ENCODE measurements around the gene FEM1B. TPM values are rescaled to one million over a fixed set of nuclear protein-coding genes. Genes with fewer than 3 reads are reported as not detected.
A peak's percentile ranks its signal among the peaks of the same experiment; 100 is the strongest.

Gene FEM1B
- total RNA-seq, 1 experiment from 2014 or later = 41.0 TPM

DNA sequence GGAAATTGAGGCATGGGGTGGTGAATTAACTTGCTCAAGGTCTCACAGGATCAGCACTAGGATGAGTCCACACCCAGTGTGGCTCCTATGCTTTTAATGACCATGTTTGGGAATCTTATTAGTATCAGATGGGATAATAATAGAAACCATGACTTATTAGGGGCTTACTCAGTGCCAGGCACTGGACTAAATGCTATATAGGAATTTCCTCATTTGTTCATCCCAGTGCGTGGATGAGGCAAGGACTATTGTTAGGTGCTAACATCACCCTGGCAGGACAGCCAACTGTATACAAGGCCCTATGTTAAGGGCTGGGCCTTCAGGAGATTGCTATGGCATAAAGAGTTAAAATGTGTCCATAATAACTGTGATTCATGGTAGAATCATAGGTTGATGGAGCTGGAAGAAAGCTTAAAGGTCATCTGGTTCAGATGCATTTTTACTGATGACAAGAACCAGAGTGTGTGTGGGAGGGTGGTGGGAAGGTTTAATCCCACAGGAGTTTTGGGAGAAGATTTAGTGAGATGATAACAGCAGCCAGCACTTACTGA, 4.7 kb upstream of the FEM1B start:
- H3K27me3 Mint-ChIP-seq (ENCODE audit: insufficient read depth, unreplicated experiment) = no peaks in the 10 kb centered on the region
- H3K4me1 Mint-ChIP-seq (ENCODE audit: low read depth, unreplicated experiment) = peaks cover 31% of the 10 kb centered on the region
- no peak for TF ChIP-seq CTCF (IDR thresholded peaks at IDR 0.05; ENCODE audit: insufficient read depth in 1 of 2, low read depth in 1 of 2, low read length in 1 of 2, severe bottlenecking in 1 of 2, unreplicated experiment in 1 of 2)
- Histone ChIP-seq H3K36me3 (ENCODE audit: control insufficient read depth, insufficient read depth, low read length) (no peaks in the 10 kb centered on the region), H3K27me3 (replicated peaks; ENCODE audit: control insufficient read depth, insufficient read depth, low read length) (no peaks in the 10 kb centered on the region), H3K4me1 (peaks cover 31% of the 10 kb centered on the region), H3K9me3 (no peaks in the 10 kb centered on the region), H3K4me3 (ENCODE audit: low read depth, low read length) (no peak overlapping the region)
- no peaks in the 10 kb centered on the region for H3K9me3 Mint-ChIP-seq (ENCODE audit: unreplicated experiment)
- intact Hi-C loops (cut with micrococcal nuclease; ENCODE audit: unreplicated experiment) = no loop called here
- no TSS peak for BruUV-seq (replicated peaks)
- ChIA-PET CTCF (no interaction called here), POLR2A (no interaction called here)
- no peak for DNase-seq
- H3K4me3 Mint-ChIP-seq (ENCODE audit: unreplicated experiment) = no peak overlapping the region
- H3K27ac Mint-ChIP-seq (ENCODE audit: unreplicated experiment) = no peak overlapping the region
- no peaks in the 10 kb centered on the region for H3K36me3 Mint-ChIP-seq (ENCODE audit: insufficient read depth, unreplicated experiment)

DNA sequence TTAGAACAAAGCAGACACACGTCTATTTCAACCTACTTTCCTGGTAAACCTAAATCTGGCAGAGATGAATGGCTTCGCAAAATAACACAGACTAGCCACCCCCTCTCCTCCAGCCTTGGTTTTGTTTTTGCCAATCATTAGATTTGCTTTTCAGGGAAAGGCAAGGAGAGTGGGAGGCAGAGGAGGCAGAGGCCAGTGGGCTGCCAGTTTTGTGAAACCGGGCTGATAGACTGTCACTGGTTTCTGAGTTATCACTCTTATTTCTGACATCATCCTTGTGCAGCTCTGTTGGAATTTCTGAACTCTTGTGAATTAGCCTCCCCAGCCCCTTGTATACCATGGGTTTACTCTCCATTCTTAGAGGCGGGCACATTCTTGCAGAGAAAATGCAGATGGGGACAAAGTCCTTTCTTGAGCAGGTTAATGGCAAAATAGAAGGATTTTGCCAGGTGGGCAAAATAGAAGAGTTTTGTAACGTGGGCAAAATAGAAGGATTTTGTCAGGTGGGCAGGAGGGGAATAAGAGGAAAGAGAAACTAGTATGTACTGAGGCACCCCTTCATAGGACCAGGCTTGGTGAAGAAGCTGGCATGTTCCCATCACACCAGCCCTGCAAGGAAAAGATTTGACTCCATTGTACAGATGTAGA, 3.2 kb upstream of the FEM1B start:
- Mint-ChIP-seq H3K4me3 (ENCODE audit: unreplicated experiment) (no peak overlapping the region), H3K27ac (ENCODE audit: unreplicated experiment) (no peak overlapping the region), H3K36me3 (ENCODE audit: insufficient read depth, unreplicated experiment) (no peaks in the 10 kb centered on the region), H3K4me1 (ENCODE audit: low read depth, unreplicated experiment) (peaks cover 31% of the 10 kb centered on the region), H3K27me3 (ENCODE audit: insufficient read depth, unreplicated experiment) (no peaks in the 10 kb centered on the region), H3K9me3 (ENCODE audit: unreplicated experiment) (no peaks in the 10 kb centered on the region)
- Histone ChIP-seq H3K27me3 (replicated peaks; ENCODE audit: control insufficient read depth, insufficient read depth, low read length) (no peaks in the 10 kb centered on the region), H3K4me1 (peaks cover 34% of the 10 kb centered on the region), H3K36me3 (ENCODE audit: control insufficient read depth, insufficient read depth, low read length) (no peaks in the 10 kb centered on the region), H3K9me3 (no peaks in the 10 kb centered on the region), H3K4me3 (ENCODE audit: low read depth, low read length) (no peak overlapping the region)
- ChIA-PET POLR2A (no interaction called here), CTCF (interaction anchor here (1.1 to 2.0 kb wide), 3 partner anchors 21 to 41 kb away, joined by 3 to 7 read pairs (median 5); no protein-coding TSS in a partner anchor)
- BruUV-seq (replicated peaks) = no TSS peak
- peak in 1 of 2 experiments; percentile 38 for DNase-seq
- intact Hi-C loops (cut with micrococcal nuclease; ENCODE audit: unreplicated experiment) = no loop called here
- no peak for TF ChIP-seq CTCF (IDR thresholded peaks at IDR 0.05; ENCODE audit: insufficient read depth in 1 of 2, low read depth in 1 of 2, low read length in 1 of 2, severe bottlenecking in 1 of 2, unreplicated experiment in 1 of 2)

DNA sequence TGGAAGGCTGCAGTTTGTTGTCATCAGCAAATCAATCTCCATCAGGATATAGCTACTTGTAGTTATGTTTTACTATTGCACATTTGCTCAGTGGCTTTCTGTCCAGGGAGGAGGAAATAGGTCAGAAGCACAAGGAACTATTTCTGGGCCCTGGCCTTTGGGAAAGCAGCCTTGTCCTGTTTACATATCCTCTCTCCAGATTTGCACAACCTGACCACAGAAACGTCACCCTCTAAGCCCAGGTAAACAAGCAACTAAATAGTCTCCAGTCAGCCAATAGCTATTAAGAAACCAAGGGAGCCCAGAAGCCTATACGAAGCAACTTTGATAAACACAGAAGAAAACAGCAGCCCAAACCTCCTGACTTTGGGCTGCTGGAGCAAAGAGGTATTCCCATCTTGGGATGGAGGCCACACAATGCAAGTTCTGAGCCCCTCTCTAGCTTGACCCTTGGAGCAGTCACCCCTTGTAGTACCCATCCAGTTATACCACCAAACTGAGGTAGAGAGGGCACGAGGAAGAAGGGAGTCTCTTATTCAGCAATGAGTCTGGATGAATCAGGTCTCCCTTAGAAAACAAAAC, 2.3 kb upstream of the FEM1B start:
- peaks cover 38% of the 10 kb centered on the region for H3K4me1 Mint-ChIP-seq (ENCODE audit: low read depth, unreplicated experiment)
- H3K36me3 Mint-ChIP-seq (ENCODE audit: insufficient read depth, unreplicated experiment) = no peaks in the 10 kb centered on the region
- H3K27ac Mint-ChIP-seq (ENCODE audit: unreplicated experiment) = no peak overlapping the region
- H3K27me3 ChIP-seq (replicated peaks; ENCODE audit: control insufficient read depth, insufficient read depth, low read length) = no peaks in the 10 kb centered on the region
- no peak for TF ChIP-seq CTCF (IDR thresholded peaks at IDR 0.05; ENCODE audit: insufficient read depth in 1 of 2, low read depth in 1 of 2, low read length in 1 of 2, severe bottlenecking in 1 of 2, unreplicated experiment in 1 of 2)
- H3K36me3 ChIP-seq (ENCODE audit: control insufficient read depth, insufficient read depth, low read length) = no peaks in the 10 kb centered on the region; the same call in 1 of the 2 replicates
- no peaks in the 10 kb centered on the region for H3K9me3 ChIP-seq
- BruUV-seq (replicated peaks) = no TSS peak
- no peak for DNase-seq
- no peaks in the 10 kb centered on the region for H3K27me3 Mint-ChIP-seq (ENCODE audit: insufficient read depth, unreplicated experiment)
- ChIA-PET CTCF (interaction anchor here (1.1 to 2.0 kb wide), 3 partner anchors 22 to 40 kb away, joined by 3 to 7 read pairs (median 5); no protein-coding TSS in a partner anchor), POLR2A (no interaction called here)
- H3K4me3 Mint-ChIP-seq (ENCODE audit: unreplicated experiment) = peak overlapping the region; percentile 95
- no peak overlapping the region for H3K4me3 ChIP-seq (ENCODE audit: low read depth, low read length)
- H3K9me3 Mint-ChIP-seq (ENCODE audit: unreplicated experiment) = no peaks in the 10 kb centered on the region
- intact Hi-C loops (cut with micrococcal nuclease; ENCODE audit: unreplicated experiment) = no loop called here
- H3K4me1 ChIP-seq = peaks cover 43% of the 10 kb centered on the region

All from Caco-2 (cell line).